ENCODE data around the gene PRDM16. TPM values are rescaled to one million over a fixed set of nuclear protein-coding genes. Genes with fewer than 3 reads are reported as not detected.

PRDM16 gene
- total RNA-seq, 1 experiment from 2014 or later = 0.09 TPM

DNA sequence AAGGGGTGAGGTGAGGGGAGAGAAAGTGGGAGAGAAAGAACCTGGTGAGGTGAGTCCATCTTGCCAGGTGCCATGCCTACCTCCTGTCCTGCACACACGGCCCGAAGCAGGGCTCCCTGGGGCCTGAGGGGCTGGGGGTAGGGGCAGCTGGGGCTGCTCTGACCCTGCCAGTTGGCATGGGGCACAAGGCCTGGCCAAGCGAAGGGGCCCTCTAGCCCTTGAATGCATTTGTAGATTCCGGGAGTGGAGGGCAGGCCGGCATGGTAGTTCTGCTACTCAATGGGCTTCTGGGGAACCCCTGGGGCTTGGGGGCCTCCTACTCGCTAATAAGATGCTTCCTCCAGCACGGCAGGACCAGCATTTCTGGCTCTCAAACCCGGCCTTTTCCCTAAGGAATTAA is 3.6 kb upstream of the PRDM16 start:
- Mint-ChIP-seq H3K36me3 (ENCODE audit: insufficient read depth, unreplicated experiment) (peaks cover 16% of the 10 kb centered on the region), H3K9me3 (ENCODE audit: low read depth, unreplicated experiment) (no peaks in the 10 kb centered on the region), H3K27me3 (ENCODE audit: unreplicated experiment) (peaks cover 44% of the 10 kb centered on the region), H3K4me1 (ENCODE audit: low read depth, unreplicated experiment) (no peaks in the 10 kb centered on the region), H3K27ac (ENCODE audit: unreplicated experiment) (no peak overlapping the region), H3K4me3 (ENCODE audit: low read depth, unreplicated experiment) (no peak overlapping the region)
- CTCF ChIA-PET = no interaction called here
- no peak for DNase-seq
- intact Hi-C loops (cut with micrococcal nuclease; ENCODE audit: unreplicated experiment) = no loop called here
- BruUV-seq (replicated peaks) = no TSS peak
- TF ChIP-seq, protein P1, sequence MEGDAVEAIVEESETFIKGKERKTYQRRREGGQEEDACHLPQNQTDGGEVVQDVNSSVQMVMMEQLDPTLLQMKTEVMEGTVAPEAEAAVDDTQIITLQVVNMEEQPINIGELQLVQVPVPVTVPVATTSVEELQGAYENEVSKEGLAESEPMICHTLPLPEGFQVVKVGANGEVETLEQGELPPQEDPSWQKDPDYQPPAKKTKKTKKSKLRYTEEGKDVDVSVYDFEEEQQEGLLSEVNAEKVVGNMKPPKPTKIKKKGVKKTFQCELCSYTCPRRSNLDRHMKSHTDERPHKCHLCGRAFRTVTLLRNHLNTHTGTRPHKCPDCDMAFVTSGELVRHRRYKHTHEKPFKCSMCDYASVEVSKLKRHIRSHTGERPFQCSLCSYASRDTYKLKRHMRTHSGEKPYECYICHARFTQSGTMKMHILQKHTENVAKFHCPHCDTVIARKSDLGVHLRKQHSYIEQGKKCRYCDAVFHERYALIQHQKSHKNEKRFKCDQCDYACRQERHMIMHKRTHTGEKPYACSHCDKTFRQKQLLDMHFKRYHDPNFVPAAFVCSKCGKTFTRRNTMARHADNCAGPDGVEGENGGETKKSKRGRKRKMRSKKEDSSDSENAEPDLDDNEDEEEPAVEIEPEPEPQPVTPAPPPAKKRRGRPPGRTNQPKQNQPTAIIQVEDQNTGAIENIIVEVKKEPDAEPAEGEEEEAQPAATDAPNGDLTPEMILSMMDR (IDR thresholded peaks at IDR 0.05; ENCODE audit: unreplicated experiment) = no peak

DNA sequence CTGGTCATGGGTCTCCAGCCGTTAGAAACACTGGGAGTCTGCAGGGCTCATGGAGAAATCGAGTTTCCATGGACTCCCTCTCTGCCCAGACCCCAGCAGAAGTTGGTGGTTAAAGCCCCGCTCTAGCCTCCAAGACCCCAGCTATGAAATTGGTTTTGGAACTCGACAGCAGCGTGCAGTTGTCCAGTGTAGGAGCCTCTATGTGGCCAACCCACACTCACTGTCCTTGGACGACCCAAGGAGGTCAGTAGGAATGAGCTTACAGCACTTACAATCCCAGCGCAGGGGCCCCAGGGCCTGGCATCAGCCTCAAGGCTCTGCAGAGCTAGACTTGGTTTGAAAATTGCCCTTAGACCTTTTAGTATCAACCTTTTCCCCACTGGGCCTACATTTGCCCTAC is 3.2 kb upstream of the PRDM16 start:
- no TSS peak for BruUV-seq (replicated peaks)
- CTCF ChIA-PET = interaction anchor here (0.6 kb wide), 1 partner anchor 146 kb away, joined by 3 read pairs; no protein-coding TSS in a partner anchor
- Mint-ChIP-seq H3K36me3 (ENCODE audit: insufficient read depth, unreplicated experiment) (peaks cover 16% of the 10 kb centered on the region), H3K4me3 (ENCODE audit: low read depth, unreplicated experiment) (no peak overlapping the region), H3K9me3 (ENCODE audit: low read depth, unreplicated experiment) (no peaks in the 10 kb centered on the region), H3K27ac (ENCODE audit: unreplicated experiment) (no peak overlapping the region), H3K4me1 (ENCODE audit: low read depth, unreplicated experiment) (no peaks in the 10 kb centered on the region), H3K27me3 (ENCODE audit: unreplicated experiment) (peaks cover 40% of the 10 kb centered on the region)
- TF ChIP-seq, protein P1 (IDR thresholded peaks at IDR 0.05; ENCODE audit: unreplicated experiment) = no peak
- intact Hi-C loops (cut with micrococcal nuclease; ENCODE audit: unreplicated experiment) = no loop called here
- DNase-seq = no peak

DNA sequence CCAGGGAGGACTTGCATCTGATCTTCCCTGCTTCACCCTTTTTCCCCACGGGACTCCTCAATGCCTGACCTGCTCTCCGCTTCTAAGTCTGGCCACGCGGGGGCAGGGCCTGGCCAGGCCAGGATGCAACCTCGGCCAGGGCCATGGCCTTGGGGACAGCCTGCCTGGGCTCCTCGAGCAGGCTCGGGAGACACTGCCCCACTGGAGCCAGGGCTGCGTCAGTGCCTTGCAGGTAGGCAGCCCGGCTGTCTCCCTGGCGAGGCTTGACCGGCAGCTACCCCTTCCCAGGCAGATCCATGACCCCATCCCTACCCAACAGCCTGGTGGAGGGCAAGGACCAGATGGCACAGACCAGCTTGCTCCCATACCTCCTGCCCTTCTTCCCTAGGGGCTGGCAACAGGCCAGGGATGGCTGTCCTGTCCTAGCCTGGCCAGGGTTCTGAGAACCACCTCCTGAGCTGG is 2.7 kb upstream of the PRDM16 start:
- Mint-ChIP-seq H3K4me3 (ENCODE audit: low read depth, unreplicated experiment) (no peak overlapping the region), H3K36me3 (ENCODE audit: insufficient read depth, unreplicated experiment) (peaks cover 16% of the 10 kb centered on the region), H3K4me1 (ENCODE audit: low read depth, unreplicated experiment) (no peaks in the 10 kb centered on the region), H3K27ac (ENCODE audit: unreplicated experiment) (no peak overlapping the region), H3K9me3 (ENCODE audit: low read depth, unreplicated experiment) (no peaks in the 10 kb centered on the region), H3K27me3 (ENCODE audit: unreplicated experiment) (peaks cover 35% of the 10 kb centered on the region)
- TF ChIP-seq, protein P1 (IDR thresholded peaks at IDR 0.05; ENCODE audit: unreplicated experiment) = no peak
- DNase-seq = no peak
- intact Hi-C loops (cut with micrococcal nuclease; ENCODE audit: unreplicated experiment) = no loop called here
- BruUV-seq (replicated peaks) = no TSS peak
- CTCF ChIA-PET = interaction anchor here (0.6 kb wide), 1 partner anchor 146 kb away, joined by 3 read pairs; no protein-coding TSS in a partner anchor

DNA sequence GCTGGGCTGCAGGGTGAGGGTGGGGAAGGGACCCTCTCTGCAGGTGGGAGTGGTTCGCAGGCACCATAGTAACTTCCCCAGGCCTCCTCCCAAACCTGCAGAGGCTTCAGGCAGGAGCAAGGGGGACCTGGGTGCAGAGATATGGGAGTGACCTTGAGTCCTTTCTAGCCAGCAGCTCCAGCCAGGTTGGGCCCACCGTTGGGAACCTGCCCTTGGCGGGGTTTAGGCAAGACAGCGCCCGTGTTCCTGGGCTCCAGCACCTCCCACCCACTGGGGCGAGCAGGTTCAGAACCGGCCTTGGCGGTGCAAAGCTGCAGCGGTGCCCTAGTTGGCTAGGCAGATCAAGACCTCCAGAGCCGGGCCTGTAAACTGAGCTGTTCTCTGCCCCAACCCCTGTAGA is 2.2 kb upstream of the PRDM16 start:
- no peaks in the 10 kb centered on the region for H3K9me3 Mint-ChIP-seq (ENCODE audit: low read depth, unreplicated experiment)
- intact Hi-C loops (cut with micrococcal nuclease; ENCODE audit: unreplicated experiment) = no loop called here
- no peak for DNase-seq
- peaks cover 37% of the 10 kb centered on the region for H3K27me3 Mint-ChIP-seq (ENCODE audit: unreplicated experiment)
- no peaks in the 10 kb centered on the region for H3K4me1 Mint-ChIP-seq (ENCODE audit: low read depth, unreplicated experiment)
- CTCF ChIA-PET = no interaction called here
- no peak overlapping the region for H3K4me3 Mint-ChIP-seq (ENCODE audit: low read depth, unreplicated experiment)
- TF ChIP-seq, protein P1 (IDR thresholded peaks at IDR 0.05; ENCODE audit: unreplicated experiment) = no peak
- no peak overlapping the region for H3K27ac Mint-ChIP-seq (ENCODE audit: unreplicated experiment)
- H3K36me3 Mint-ChIP-seq (ENCODE audit: insufficient read depth, unreplicated experiment) = peaks cover 16% of the 10 kb centered on the region
- BruUV-seq (replicated peaks) = no TSS peak
